Sigmoid colon (tissue), 7 donors: ENCODE data around the gene SNX19. TPM values are rescaled to one million over a fixed set of nuclear protein-coding genes. Genes with fewer than 3 reads are reported as not detected.
"Not testable (repeated sequence)": the region's sequence is repeated elsewhere in the genome, so short reads cannot be mapped to it uniquely, and the experiment has no call there.

Experiments used
- DNase-seq: peaks from one replicate; pipeline ENCODE4 v3.0.0-alpha.2; 2019
- H3K27ac ChIP-seq, 4 donors: fragments of 200-600 bp; sonication (generic); one replicate each; pipeline ENCODE4 v1.5.1; 2016 to 2019; ENCODE audit warnings: mild to moderate bottlenecking in 1 of 4
- H3K27me3 ChIP-seq, 3 donors: fragments of 200-600 bp; sonication (generic); one replicate each; pipeline ENCODE4 v1.5.1; 2019; ENCODE audit warnings: mild to moderate bottlenecking in 1 of 3
- H3K36me3 ChIP-seq, 4 donors: fragments of 200-600 bp; sonication (generic); one replicate each; pipeline ENCODE4 v1.5.1; 2016 to 2019
- H3K4me1 ChIP-seq, 4 donors: fragments of 200-600 bp; sonication (generic); one replicate each; pipeline ENCODE4 v1.5.1; 2017 to 2019
- H3K4me3 ChIP-seq, 4 donors: fragments of 200-600 bp; sonication (generic); one replicate each; pipeline ENCODE4 v1.5.1; 2017 to 2019; ENCODE audit warnings: mild to moderate bottlenecking in 2 of 4, moderate library complexity in 1 of 4
- H3K9me3 ChIP-seq, 4 donors: fragments of 200-600 bp in 3 of 4; sonication (generic) in 3 of 4; one replicate each; pipeline versions ENCODE4 v1.5.1 to v1.6.1; 2013 to 2019
- CTCF ChIP-seq, 4 experiments: fragments of 450-650 bp in 3 of 4; fragments of 200-600 bp in 1 of 4; IDR thresholded peaks; one replicate each; pipeline ENCODE4 v1.5.1; 2016 to 2019; ENCODE audit warnings: antibody characterized with exemption in 4 of 4, mild to moderate bottlenecking in 3 of 4, moderate library complexity in 2 of 4
- EP300 ChIP-seq, 4 donors: sonication (generic); formaldehyde crosslinking; IDR thresholded peaks; one replicate each; pipeline ENCODE4 v1.6.1; 2017; ENCODE audit warnings: antibody characterized with exemption in 4 of 4
- POLR2A ChIP-seq, 2 donors: fragments of 450-650 bp; IDR thresholded peaks; one replicate each; pipeline ENCODE4 v1.6.1; 2016; ENCODE audit warnings: antibody characterized with exemption in 2 of 2, mild to moderate bottlenecking in 2 of 2, moderate library complexity in 2 of 2
- POLR2AphosphoS5 ChIP-seq, 4 donors: sonication (generic); formaldehyde crosslinking; IDR thresholded peaks; one replicate each; pipeline ENCODE4 v1.6.1; 2017; ENCODE audit warnings: antibody characterized with exemption in 4 of 4
- WGBS, 2 donors: extraction: QIAGEN DNeasy Blood & Tissue Kit; methylation state at CpG; one replicate each; pipeline ENCODE4 v1.1.7; 2013; 5-methylcytosine and 5-hydroxymethylcytosine counted together
- intact Hi-C: fragments of 100-400 bp; cut with DNase I; formaldehyde crosslinking; loops from one replicate; pipeline ENCODE4 v1.15.1; 2023
- polyA plus RNA-seq, 3 donors: library from polyadenylated mRNA; stranded (reverse); fragments of 200-250 nt; gene quantifications; one replicate each; pipeline ENCODE4 v1.2.3, GENCODE V29; 2013
- total RNA-seq, 4 donors: library from RNA; depleted of rRNA; stranded (reverse); fragments of >200 nt; gene quantifications; one replicate each; pipeline ENCODE4 v1.1.0, GENCODE V29; 2016
- donor health status: healthy with polysubstance abuse.
- donor health status: Bipolar disorder and iron deficiency.
- donor health status: healthy.

SNX19 gene
- total and polyA plus RNA-seq, 7 donors = 14.1 to 124 (median 72.1) TPM

GRCh38 chr11:130924750-130925149, 8.5 kb upstream of the SNX19 start:
- DNase-seq = no peak
- H3K36me3 ChIP-seq = no peaks in the 10 kb centered on the region
- WGBS, 2 donors = 32 to 40% methylated on average over 3 of the region's 3 CpGs
- TF ChIP-seq POLR2AphosphoS5 (IDR thresholded peaks at IDR 0.05) (no peak), POLR2A (IDR thresholded peaks at IDR 0.05) (no peak), EP300 (IDR thresholded peaks at IDR 0.05) (no peak), CTCF (IDR thresholded peaks at IDR 0.05) (no peak)
- no peaks in the 10 kb centered on the region for H3K9me3 ChIP-seq
- H3K4me3 ChIP-seq = no peak overlapping the region
- H3K4me1 ChIP-seq = no peaks in the 10 kb centered on the region
- H3K27ac ChIP-seq = no peak overlapping the region
- no peaks in the 10 kb centered on the region for H3K27me3 ChIP-seq
- intact Hi-C loops = loop anchor here (5.0 to 10.0 kb wide), 2 partner anchors 138 to 290 kb away; no protein-coding TSS in a partner anchor

- not testable (repeated sequence) for H3K4me1 ChIP-seq, H3K4me3 ChIP-seq, H3K9me3 ChIP-seq, H3K27me3 ChIP-seq, H3K27ac ChIP-seq, H3K36me3 ChIP-seq, DNase-seq
- intact Hi-C loops = loop anchor here (5.0 to 10.0 kb wide), 2 partner anchors 142 to 294 kb away; no protein-coding TSS in a partner anchor
- 75 to 80% methylated on average over 5 of the region's 5 CpGs for WGBS, 2 donors
Measured at GRCh38 chr11:130920612-130921011, 4.3 kb upstream of the SNX19 start.

GRCh38 chr11:130918081-130918480, 1.8 kb upstream of the SNX19 start:
- Histone ChIP-seq H3K9me3 (no peaks in the 10 kb centered on the region), H3K36me3 (peaks cover 0 to 19% (median 6%) of the 10 kb centered on the region in 4 donors), H3K27ac (no peak overlapping the region), H3K4me1 (peaks cover 0 to 32% (median 29%) of the 10 kb centered on the region in 4 donors), H3K27me3 (no peaks in the 10 kb centered on the region), H3K4me3 (no peak overlapping the region)
- intact Hi-C loops = loop anchor here (10.0 kb wide), 1 partner anchor 577 kb away; no protein-coding TSS in a partner anchor
- DNase-seq = no peak
- no peak for TF ChIP-seq POLR2AphosphoS5 (IDR thresholded peaks at IDR 0.05)
- TF ChIP-seq POLR2A (IDR thresholded peaks at IDR 0.05) = no peak
- 25 to 71% methylated on average over 6 of the region's 6 CpGs for WGBS, 2 donors

GRCh38 chr11:130916910-130917309, 631 bp upstream of the SNX19 start:
- DNase-seq = no peak
- Histone ChIP-seq H3K36me3 (peaks cover 0 to 30% (median 6%) of the 10 kb centered on the region in 4 donors), H3K9me3 (no peaks in the 10 kb centered on the region), H3K27ac (peak overlapping the region; percentile 89 to 94 (median 91)), H3K27me3 (no peaks in the 10 kb centered on the region), H3K4me1 (peaks cover 0 to 42% (median 32%) of the 10 kb centered on the region in 4 donors), H3K4me3 (peak overlapping the region; percentile 68 to 95 (median 80))
- intact Hi-C loops = loop anchor here (1.0 to 10.0 kb wide), 2 partner anchors 483 to 578 kb away; no protein-coding TSS in a partner anchor
- TF ChIP-seq POLR2A (IDR thresholded peaks at IDR 0.05) = no peak
- TF ChIP-seq EP300 (IDR thresholded peaks at IDR 0.05) = no peak
- no peak for TF ChIP-seq POLR2AphosphoS5 (IDR thresholded peaks at IDR 0.05)
- TF ChIP-seq CTCF (IDR thresholded peaks at IDR 0.05) = no peak
- WGBS, 2 donors = 64 to 75% methylated on average over 8 of the region's 8 CpGs

- intact Hi-C loops = loop anchor here (1.0 to 10.0 kb wide), 2 partner anchors 481 to 579 kb away; no protein-coding TSS in a partner anchor
- peak overlapping the region; percentile 68 to 95 (median 80) for H3K4me3 ChIP-seq
- TF ChIP-seq EP300 (IDR thresholded peaks at IDR 0.05) (no peak), CTCF (IDR thresholded peaks at IDR 0.05) (no peak), POLR2A (IDR thresholded peaks at IDR 0.05) (no peak), POLR2AphosphoS5 (IDR thresholded peaks at IDR 0.05) (no peak)
- H3K27ac ChIP-seq = peak overlapping the region; percentile 89 to 94 (median 91)
- no peaks in the 10 kb centered on the region for H3K9me3 ChIP-seq
- H3K36me3 ChIP-seq = peaks cover 0 to 42% (median 11%) of the 10 kb centered on the region in 4 donors
- H3K4me1 ChIP-seq = peaks cover 0 to 49% (median 32%) of the 10 kb centered on the region in 4 donors
- DNase-seq = no peak
- 27 to 41% methylated on average over 21 of the region's 21 CpGs for WGBS, 2 donors
- H3K27me3 ChIP-seq = no peaks in the 10 kb centered on the region
Measured at GRCh38 chr11:130915603-130916237, 559 bp downstream of the SNX19 start.
